Omental fat pad (tissue), 4 donors: ENCODE results near the gene ZCCHC8. TPM values are rescaled to one million over a fixed set of nuclear protein-coding genes. Genes with fewer than 3 reads are reported as not detected.
"Not testable (repeated sequence)": the region's sequence is repeated elsewhere in the genome, so short reads cannot be mapped to it uniquely, and the experiment has no call there.

Experiments used
- ATAC-seq: fragments of 150-250 bp; one replicate; pipeline ENCODE4 v1.9.1; 2016; ENCODE audit warnings: mild to moderate bottlenecking, moderate library complexity; ENCODE audit not compliant: low FRiP score
- DNase-seq: peaks from one replicate; pipeline ENCODE4 v3.0.0-alpha.2; 2019; ENCODE audit warnings: low spot score
- total RNA-seq, 4 donors: library from RNA; depleted of rRNA; stranded (reverse); fragments of >200 nt; gene quantifications; one replicate each; pipeline ENCODE4 v1.1.0, GENCODE V29; 2016
- TF ChIP-seq, protein P1 (sequence below), 3 donors: fragments of 450-650 bp; IDR thresholded peaks; one replicate each; pipeline ENCODE4 v1.5.1; 2016 to 2017; ENCODE audit warnings: antibody characterized with exemption in 3 of 3, mild to moderate bottlenecking in 3 of 3, moderate library complexity in 2 of 3

The ZCCHC8 gene
- total RNA-seq, 4 donors from 2014 or later = 15.4 to 38.5 (median 22.9) TPM

DNA sequence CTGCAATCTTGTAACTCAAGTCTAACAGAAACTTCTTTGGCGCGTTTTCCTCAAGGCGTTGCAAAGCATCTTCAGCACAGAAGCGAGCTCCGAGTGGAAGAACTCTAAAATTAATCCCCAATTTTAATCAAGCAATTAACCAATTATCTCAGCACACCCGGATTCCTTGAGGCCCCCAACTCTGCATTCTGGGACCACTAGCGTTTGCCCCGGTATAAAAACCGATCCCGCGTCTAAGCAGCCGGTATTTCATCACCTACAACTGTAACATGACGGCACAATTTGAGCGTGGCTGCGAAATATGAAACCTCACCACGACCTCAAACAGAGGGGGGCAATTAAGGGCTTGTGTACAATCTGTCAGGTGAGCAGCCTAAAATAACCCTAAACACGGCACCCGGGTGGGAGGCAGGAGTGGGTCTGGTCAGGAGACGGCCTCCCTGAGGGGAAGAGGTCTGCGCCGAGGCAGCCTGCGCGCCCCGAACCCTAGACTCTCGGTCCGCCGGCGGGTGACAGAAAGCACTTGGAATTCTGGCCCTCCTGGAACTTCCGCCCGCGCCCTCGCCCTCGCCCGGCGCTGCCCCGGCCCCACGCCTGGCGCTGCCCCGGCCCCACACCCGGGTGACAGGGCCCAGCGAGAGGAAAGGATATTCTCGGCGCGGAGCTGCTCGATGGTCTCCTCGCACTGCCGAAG, 594 bp downstream of the ZCCHC8 start:
- TF ChIP-seq, protein P1, sequence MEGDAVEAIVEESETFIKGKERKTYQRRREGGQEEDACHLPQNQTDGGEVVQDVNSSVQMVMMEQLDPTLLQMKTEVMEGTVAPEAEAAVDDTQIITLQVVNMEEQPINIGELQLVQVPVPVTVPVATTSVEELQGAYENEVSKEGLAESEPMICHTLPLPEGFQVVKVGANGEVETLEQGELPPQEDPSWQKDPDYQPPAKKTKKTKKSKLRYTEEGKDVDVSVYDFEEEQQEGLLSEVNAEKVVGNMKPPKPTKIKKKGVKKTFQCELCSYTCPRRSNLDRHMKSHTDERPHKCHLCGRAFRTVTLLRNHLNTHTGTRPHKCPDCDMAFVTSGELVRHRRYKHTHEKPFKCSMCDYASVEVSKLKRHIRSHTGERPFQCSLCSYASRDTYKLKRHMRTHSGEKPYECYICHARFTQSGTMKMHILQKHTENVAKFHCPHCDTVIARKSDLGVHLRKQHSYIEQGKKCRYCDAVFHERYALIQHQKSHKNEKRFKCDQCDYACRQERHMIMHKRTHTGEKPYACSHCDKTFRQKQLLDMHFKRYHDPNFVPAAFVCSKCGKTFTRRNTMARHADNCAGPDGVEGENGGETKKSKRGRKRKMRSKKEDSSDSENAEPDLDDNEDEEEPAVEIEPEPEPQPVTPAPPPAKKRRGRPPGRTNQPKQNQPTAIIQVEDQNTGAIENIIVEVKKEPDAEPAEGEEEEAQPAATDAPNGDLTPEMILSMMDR (IDR thresholded peaks at IDR 0.05) = no peak
- peak; percentile 52 for ATAC-seq
- DNase-seq = no peak

- ATAC-seq (no peak), DNase-seq (no peak)
- TF ChIP-seq, protein P1 (IDR thresholded peaks at IDR 0.05) = no peak
Measured at GRCh38 chr12:122495258-122495657, 5.5 kb downstream of the ZCCHC8 start.

DNA sequence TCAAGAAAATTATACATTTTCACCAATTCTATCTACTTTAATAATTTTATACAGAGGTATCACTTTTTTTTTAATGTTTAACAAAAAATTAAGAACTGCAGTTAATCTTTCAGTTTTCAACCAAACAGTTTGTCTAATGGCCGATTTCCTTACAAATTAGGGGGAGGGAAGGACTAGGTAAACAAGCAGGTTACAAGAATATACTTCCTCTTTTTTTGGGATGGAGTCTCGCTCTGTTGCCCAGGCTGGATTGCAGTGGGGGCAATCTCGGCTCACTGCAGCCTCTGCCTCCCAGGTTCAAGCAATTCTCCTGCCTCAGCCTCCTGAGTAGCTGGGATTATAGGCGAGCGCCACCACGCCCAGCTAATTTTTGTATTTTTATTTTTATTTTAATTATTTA, 7.5 kb downstream of the ZCCHC8 start:
- not testable (repeated sequence) for DNase-seq

DNA sequence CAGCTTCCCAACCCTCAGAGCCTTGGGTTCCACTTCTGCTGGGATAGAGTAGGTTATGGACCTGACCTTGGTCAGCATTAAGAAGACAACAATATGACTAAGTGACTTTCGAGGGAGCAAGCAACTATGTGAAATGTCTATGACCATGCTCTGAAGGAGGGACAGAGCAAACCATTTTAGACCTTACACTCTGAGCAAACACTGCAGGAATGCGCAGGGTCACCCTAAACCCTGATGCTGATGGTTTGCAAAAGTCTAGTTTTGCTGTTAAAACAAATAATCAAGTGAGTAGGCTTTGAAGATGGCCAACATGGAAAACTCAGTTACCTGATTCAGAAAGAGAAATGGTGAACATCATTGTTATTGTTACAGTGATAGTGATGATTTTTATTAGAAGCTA, 8.7 kb downstream of the ZCCHC8 start:
- DNase-seq (no peak), ATAC-seq (no peak)
- TF ChIP-seq, protein P1 (IDR thresholded peaks at IDR 0.05) = no peak

More for the DNA sequence above, 7.5 kb downstream of the ZCCHC8 start:
- not testable (repeated sequence) for ATAC-seq

GRCh38 chr12:122489038-122489437, 11.7 kb downstream of the ZCCHC8 start:
- DNase-seq = no peak
- no peak for ATAC-seq
- TF ChIP-seq, protein P1 (IDR thresholded peaks at IDR 0.05) = no peak

GRCh38 chr12:122487807-122488206, 12.9 kb downstream of the ZCCHC8 start:
- not testable (repeated sequence) for DNase-seq, ATAC-seq

DNA sequence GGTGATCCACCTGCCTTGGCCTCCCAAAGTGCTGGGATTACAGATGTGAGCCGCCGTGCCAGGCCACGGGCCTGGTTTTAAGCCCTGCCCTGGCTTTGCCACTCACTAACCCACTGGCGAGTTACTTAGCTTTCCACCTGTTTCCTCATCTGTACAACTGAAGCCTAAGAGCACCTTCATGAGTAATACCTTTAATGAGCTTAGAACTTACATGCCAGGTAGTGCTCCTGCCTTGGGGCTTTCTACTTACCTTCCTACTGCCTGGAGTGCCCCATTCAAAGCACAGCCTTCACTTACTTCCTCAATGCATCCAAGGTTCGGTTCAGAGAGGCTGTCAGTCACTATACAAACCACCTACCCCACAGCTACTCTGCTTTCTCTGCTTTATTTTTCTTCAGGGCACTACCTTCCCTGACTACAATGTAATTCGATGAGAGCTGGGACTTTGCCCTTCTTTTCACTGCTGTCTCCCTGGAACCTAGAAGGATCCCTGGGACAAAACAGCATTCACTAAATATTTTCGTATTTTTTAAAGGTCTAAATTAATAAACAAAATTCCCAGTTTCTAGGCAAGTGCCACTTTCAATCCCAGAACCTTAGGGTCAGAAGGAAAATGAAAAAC, 13.8 kb downstream of the ZCCHC8 start:
- ATAC-seq (no peak), DNase-seq (no peak)
- TF ChIP-seq, protein P1 (IDR thresholded peaks at IDR 0.05) = no peak

DNA sequence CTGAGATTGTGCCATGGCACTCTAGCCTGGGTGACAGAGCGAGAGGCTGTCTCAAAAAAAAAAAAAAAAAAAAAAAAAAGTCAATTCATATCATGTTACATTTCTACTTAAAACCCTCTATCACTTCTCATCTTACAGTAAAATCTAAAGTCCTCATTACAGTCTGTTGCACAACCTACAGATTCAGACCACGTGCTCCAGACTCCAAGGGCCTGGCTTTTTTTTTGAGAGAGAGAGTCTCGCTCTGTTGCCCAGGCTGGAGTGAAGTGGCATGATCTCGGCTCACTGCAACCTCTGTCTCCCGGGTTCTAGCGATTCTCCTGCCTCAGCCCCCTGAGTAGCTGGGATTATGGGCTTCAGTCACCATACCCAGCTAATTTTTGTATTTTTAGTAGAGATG, 14.4 kb downstream of the ZCCHC8 start:
- not testable (repeated sequence) for ATAC-seq, DNase-seq

GRCh38 chr12:122484385-122484784, 16.3 kb downstream of the ZCCHC8 start:
- ATAC-seq, DNase-seq: not testable (repeated sequence)
